Common myeloid progenitor, CD34-positive (primary cell): ENCODE measurements around the gene PRR5.
A peak's percentile ranks its signal among the peaks of the same experiment; 100 is the strongest.

ENCODE experiments used
- CTCF ChIA-PET: fragments of 350-600 bp; sonication (Branson Sonifier 250); formaldehyde crosslinking; loops from one replicate; lab custom pipeline; 2021; ENCODE audit warnings: antibody characterized with exemption; lab: Charles Lee
- POLR2A ChIA-PET: fragments of 350-600 bp; sonication (Branson Sonifier 250); formaldehyde crosslinking; loops from one replicate; lab custom pipeline; 2021; ENCODE audit warnings: antibody characterized with exemption; lab: Charles Lee
- DNase-seq, 3 donors: peaks; one replicate each; pipeline versions ENCODE4 v3.0.0 to v3.0.0-alpha.2; 2013
- H3K27ac ChIP-seq, 2 experiments: 1 replicate in 1 of 2; 2 replicates in 1 of 2; pipeline ENCODE4 v1.7.0; 2013; ENCODE audit warnings: inconsistent platforms in 2 of 2, low read length in 2 of 2, mild to moderate bottlenecking in 2 of 2, low read depth in 1 of 2, moderate library complexity in 1 of 2; ENCODE audit not compliant: severe bottlenecking in 2 of 2, insufficient read depth in 1 of 2, poor library complexity in 1 of 2
- H3K27me3 ChIP-seq, 5 experiments: replicated peaks in 2 of 5; 1 replicate in 3 of 5; 2 replicates in 2 of 5; pipeline versions ENCODE4 v1.6.1 to v1.7.0; 2013; ENCODE audit warnings: low read length in 4 of 5, mild to moderate bottlenecking in 2 of 5, moderate library complexity in 2 of 5, inconsistent platforms in 1 of 5; ENCODE audit not compliant: insufficient read depth in 5 of 5, control insufficient read depth in 4 of 5
- H3K36me3 ChIP-seq, 4 experiments: 1 replicate in 2 of 4; 2 replicates in 2 of 4; pipeline versions ENCODE4 v1.6.1 to v1.7.0; 2013; ENCODE audit warnings: low read length in 3 of 4, control low read depth in 1 of 4, mild to moderate bottlenecking in 1 of 4; ENCODE audit not compliant: control insufficient read depth in 4 of 4, insufficient read depth in 4 of 4
- H3K4me1 ChIP-seq, 4 experiments: 1 replicate in 3 of 4; 2 replicates in 1 of 4; pipeline versions ENCODE4 v1.6.1 to v1.7.1; 2013; ENCODE audit warnings: low read length in 3 of 4, mild to moderate bottlenecking in 3 of 4, control low read depth in 1 of 4, inconsistent platforms in 1 of 4, moderate library complexity in 1 of 4; ENCODE audit not compliant: control insufficient read depth in 4 of 4, insufficient read depth in 4 of 4; ENCODE audit errors: control extremely low read depth in 1 of 4
- H3K4me3 ChIP-seq, 7 experiments: 1 replicate in 4 of 7; 2 replicates in 3 of 7; pipeline versions ENCODE4 v1.5.1 to v1.7.0; 2013; ENCODE audit warnings: mild to moderate bottlenecking in 7 of 7, low read length in 6 of 7, moderate library complexity in 6 of 7, inconsistent platforms in 2 of 7, low read depth in 2 of 7, control low read depth in 1 of 7; ENCODE audit not compliant: insufficient read depth in 4 of 7, control insufficient read depth in 1 of 7; ENCODE audit errors: extremely low read depth in 1 of 7
- H3K9me3 ChIP-seq, 5 experiments: 1 replicate in 4 of 5; 2 replicates in 1 of 5; pipeline versions ENCODE4 v1.6.1 to v1.7.1; 2013; ENCODE audit warnings: low read length in 4 of 5, mild to moderate bottlenecking in 2 of 5, inconsistent platforms in 1 of 5, low read depth in 1 of 5, moderate library complexity in 1 of 5; ENCODE audit not compliant: control insufficient read depth in 4 of 5, insufficient read depth in 2 of 5; ENCODE audit errors: control extremely low read depth in 1 of 5
- whole genome bisulfite sequencing: methylation state at CpG from one replicate; pipeline ENCODE4 v1.1.5; 2013; ENCODE audit not compliant: insufficient coverage; 5-methylcytosine and 5-hydroxymethylcytosine counted together

Gene PRR5

GRCh38 chr22:44667829-44668189 lies 34.2 kb upstream of the PRR5 start:
- H3K4me3 ChIP-seq: peak overlapping the region in 6 of 7 experiments; percentile 43 to 79 (median 54)
- no peaks in the 10 kb centered on the region for H3K9me3 ChIP-seq
- H3K4me1 ChIP-seq: peaks cover 2 to 80% (median 68%) of the 10 kb centered on the region in 4 experiments
- CTCF ChIA-PET: no interaction called here
- DNase-seq: peak in 2 of 3 donors; percentile 74 to 82
- no peaks in the 10 kb centered on the region for H3K36me3 ChIP-seq
- no peaks in the 10 kb centered on the region for H3K27me3 ChIP-seq
- 8% methylated on average over 5 of the region's 8 CpGs for WGBS
- peak overlapping the region in 1 of 2 experiments; percentile 49 for H3K27ac ChIP-seq
- POLR2A ChIA-PET: no interaction called here

GRCh38 chr22:44668190-44668885 lies 33.7 kb upstream of the PRR5 start:
- WGBS: 0% methylated on average over 36 of the region's 87 CpGs
- peak overlapping the region in 1 of 2 experiments; percentile 49 for H3K27ac ChIP-seq
- H3K36me3 ChIP-seq: no peaks in the 10 kb centered on the region
- POLR2A ChIA-PET: no interaction called here
- CTCF ChIA-PET: interaction anchor here (1.1 to 4.2 kb wide), 3 partner anchors 17 to 41 kb away, joined by 3 to 26 read pairs (median 7); no protein-coding TSS in a partner anchor
- peak in 2 of 3 donors; percentile 53 to 61 for DNase-seq
- H3K9me3 ChIP-seq: no peaks in the 10 kb centered on the region
- H3K4me3 ChIP-seq: peak overlapping the region; percentile 52 to 79 (median 67)
- H3K4me1 ChIP-seq: peaks cover 2 to 78% (median 65%) of the 10 kb centered on the region in 4 experiments
- H3K27me3 ChIP-seq: no peaks in the 10 kb centered on the region

- DNase-seq: no peak
- H3K4me3 ChIP-seq: peak overlapping the region; percentile 52 to 79 (median 67)
- CTCF ChIA-PET: interaction anchor here (0.6 to 4.2 kb wide), 5 partner anchors 10 to 87 kb away, joined by 3 to 26 read pairs (median 5); no protein-coding TSS in a partner anchor
- POLR2A ChIA-PET: no interaction called here
- no peaks in the 10 kb centered on the region for H3K27me3 ChIP-seq
- H3K36me3 ChIP-seq: no peaks in the 10 kb centered on the region
- peaks cover 2 to 71% (median 59%) of the 10 kb centered on the region in 4 experiments for H3K4me1 ChIP-seq
- 5% methylated on average over 15 of the region's 45 CpGs for WGBS
- no peak overlapping the region for H3K27ac ChIP-seq
- no peaks in the 10 kb centered on the region for H3K9me3 ChIP-seq
Measured at GRCh38 chr22:44668886-44669521, 33.0 kb upstream of the PRR5 start.

DNA sequence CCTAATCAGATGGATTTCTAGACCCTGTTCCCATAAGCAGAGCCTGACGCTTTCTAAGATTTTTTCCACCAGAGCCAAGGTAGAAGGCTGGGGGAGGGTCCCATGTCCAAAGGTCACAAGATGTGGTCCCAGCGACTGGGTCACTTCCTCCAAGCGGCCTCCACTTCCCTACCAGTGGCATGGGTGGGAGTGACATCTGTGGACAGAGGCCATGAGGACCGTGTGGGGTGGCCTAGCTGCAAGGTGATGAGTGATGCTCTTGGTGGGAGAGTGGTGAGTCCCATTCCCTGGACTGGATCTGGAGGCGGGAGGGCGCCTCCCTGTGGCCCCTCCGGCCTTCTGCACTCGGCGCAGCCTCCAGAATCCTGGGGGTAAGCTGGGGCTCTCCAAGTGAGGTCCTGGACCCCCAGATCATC lies 32.4 kb upstream of the PRR5 start:
- DNase-seq: peak in 2 of 3 donors; percentile 48 to 52
- peak overlapping the region in 6 of 7 experiments; percentile 53 to 79 (median 67) for H3K4me3 ChIP-seq
- no peaks in the 10 kb centered on the region for H3K27me3 ChIP-seq
- H3K9me3 ChIP-seq: no peaks in the 10 kb centered on the region
- H3K4me1 ChIP-seq: peaks cover 2 to 66% (median 53%) of the 10 kb centered on the region in 4 experiments
- POLR2A ChIA-PET: no interaction called here
- CTCF ChIA-PET: interaction anchor here (0.6 to 4.2 kb wide), 6 partner anchors 10 to 87 kb away, joined by 3 to 26 read pairs (median 5); no protein-coding TSS in a partner anchor
- WGBS: 74% methylated on average over 9 of the region's 9 CpGs
- H3K36me3 ChIP-seq: no peaks in the 10 kb centered on the region
- H3K27ac ChIP-seq: no peak overlapping the region

GRCh38 chr22:44670220-44670988 lies 31.6 kb upstream of the PRR5 start:
- peak in 1 of 3 donors; percentile 62 for DNase-seq
- ChIA-PET POLR2A (no interaction called here), CTCF (interaction anchor here (1.5 to 4.2 kb wide), 5 partner anchors 12 to 88 kb away, joined by 3 to 26 read pairs (median 5); no protein-coding TSS in a partner anchor)
- H3K4me1 ChIP-seq: peaks cover 0 to 63% (median 48%) of the 10 kb centered on the region in 4 experiments
- H3K27ac ChIP-seq: no peak overlapping the region
- no peaks in the 10 kb centered on the region for H3K27me3 ChIP-seq
- H3K9me3 ChIP-seq: no peaks in the 10 kb centered on the region
- peak overlapping the region in 1 of 7 experiments; percentile 42 for H3K4me3 ChIP-seq
- H3K36me3 ChIP-seq: no peaks in the 10 kb centered on the region
- WGBS: 58% methylated on average over 14 of the region's 20 CpGs

DNA sequence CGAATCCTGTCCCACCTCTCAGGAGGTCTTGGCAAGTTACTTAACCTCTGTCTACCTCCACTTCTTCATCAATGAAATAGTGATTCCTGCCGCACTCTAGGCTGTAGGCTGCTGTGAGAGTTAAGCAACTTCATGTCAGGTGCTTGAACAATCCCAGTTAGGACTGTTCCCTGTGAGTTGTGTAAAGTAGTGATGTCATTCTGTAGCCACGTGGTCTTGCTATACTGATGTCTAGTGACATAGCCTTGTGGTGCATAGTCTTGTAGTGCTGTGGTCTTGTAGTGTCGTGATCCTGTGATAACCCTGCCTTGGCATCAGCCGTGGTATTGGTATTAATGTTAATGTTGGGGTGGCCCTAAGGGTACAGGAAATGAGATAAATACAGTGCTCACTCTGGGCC lies 30.3 kb upstream of the PRR5 start:
- Histone ChIP-seq H3K4me1 (peaks cover 0 to 67% (median 50%) of the 10 kb centered on the region in 4 experiments), H3K36me3 (no peaks in the 10 kb centered on the region), H3K27me3 (no peaks in the 10 kb centered on the region), H3K27ac (no peak overlapping the region), H3K4me3 (no peak overlapping the region), H3K9me3 (no peaks in the 10 kb centered on the region)
- POLR2A ChIA-PET: no interaction called here
- WGBS: 12% methylated on average over 3 of the region's 5 CpGs
- CTCF ChIA-PET: interaction anchor here (0.8 to 4.2 kb wide), 3 partner anchors 11 to 45 kb away, joined by 3 to 26 read pairs (median 3); no protein-coding TSS in a partner anchor
- peak; percentile 63 to 85 (median 76) for DNase-seq
